Tibial nerve (tissue), 3 donors: ENCODE measurements around the gene HLA-DRB5.

Experiments
- POLR2A ChIP-seq, 2 donors: fragments of 450-650 bp; IDR thresholded peaks; one replicate each; pipeline ENCODE4 v1.6.1; 2017; ENCODE audit warnings: antibody characterized with exemption in 2 of 2, mild to moderate bottlenecking in 2 of 2, moderate library complexity in 2 of 2
- TF ChIP-seq, protein P1 (sequence below), 5 experiments: fragments of 200-600 bp in 3 of 5; fragments of 450-650 bp in 2 of 5; sonication (generic) in 3 of 5; IDR thresholded peaks; one replicate each; pipeline ENCODE4 v1.5.1; 2016 to 2019; ENCODE audit warnings: antibody characterized with exemption in 5 of 5, mild to moderate bottlenecking in 3 of 5, moderate library complexity in 2 of 5

DNA sequence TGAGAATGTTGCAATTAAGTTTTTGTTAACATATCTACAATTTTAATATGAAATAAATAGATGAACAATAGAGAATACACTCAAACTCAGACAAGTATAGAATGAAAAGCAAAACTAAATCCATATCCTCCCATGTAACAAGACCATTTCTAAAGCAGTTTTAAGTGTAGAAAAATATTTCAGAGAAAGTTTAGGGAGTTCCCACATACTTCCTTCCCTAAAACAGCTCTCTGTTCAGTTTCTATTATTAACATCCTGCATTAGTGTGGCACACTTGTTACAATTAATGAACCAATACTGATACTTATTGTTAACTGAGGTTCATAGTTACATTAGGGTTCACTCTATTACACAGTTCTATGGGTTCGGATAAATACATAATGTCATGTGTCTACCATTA, 38.4 kb downstream of the HLA-DRB5 start:
- no peak for TF ChIP-seq POLR2A (IDR thresholded peaks at IDR 0.05)
- TF ChIP-seq, protein P1, sequence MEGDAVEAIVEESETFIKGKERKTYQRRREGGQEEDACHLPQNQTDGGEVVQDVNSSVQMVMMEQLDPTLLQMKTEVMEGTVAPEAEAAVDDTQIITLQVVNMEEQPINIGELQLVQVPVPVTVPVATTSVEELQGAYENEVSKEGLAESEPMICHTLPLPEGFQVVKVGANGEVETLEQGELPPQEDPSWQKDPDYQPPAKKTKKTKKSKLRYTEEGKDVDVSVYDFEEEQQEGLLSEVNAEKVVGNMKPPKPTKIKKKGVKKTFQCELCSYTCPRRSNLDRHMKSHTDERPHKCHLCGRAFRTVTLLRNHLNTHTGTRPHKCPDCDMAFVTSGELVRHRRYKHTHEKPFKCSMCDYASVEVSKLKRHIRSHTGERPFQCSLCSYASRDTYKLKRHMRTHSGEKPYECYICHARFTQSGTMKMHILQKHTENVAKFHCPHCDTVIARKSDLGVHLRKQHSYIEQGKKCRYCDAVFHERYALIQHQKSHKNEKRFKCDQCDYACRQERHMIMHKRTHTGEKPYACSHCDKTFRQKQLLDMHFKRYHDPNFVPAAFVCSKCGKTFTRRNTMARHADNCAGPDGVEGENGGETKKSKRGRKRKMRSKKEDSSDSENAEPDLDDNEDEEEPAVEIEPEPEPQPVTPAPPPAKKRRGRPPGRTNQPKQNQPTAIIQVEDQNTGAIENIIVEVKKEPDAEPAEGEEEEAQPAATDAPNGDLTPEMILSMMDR (IDR thresholded peaks at IDR 0.05): no peak
